Measurements from ENCODE around the gene PSMB1. TPM values are rescaled to one million over a fixed set of nuclear protein-coding genes. Genes with fewer than 3 reads are reported as not detected.

Gene PSMB1
- total RNA-seq, 1 experiment from 2014 or later, result 282 TPM

DNA sequence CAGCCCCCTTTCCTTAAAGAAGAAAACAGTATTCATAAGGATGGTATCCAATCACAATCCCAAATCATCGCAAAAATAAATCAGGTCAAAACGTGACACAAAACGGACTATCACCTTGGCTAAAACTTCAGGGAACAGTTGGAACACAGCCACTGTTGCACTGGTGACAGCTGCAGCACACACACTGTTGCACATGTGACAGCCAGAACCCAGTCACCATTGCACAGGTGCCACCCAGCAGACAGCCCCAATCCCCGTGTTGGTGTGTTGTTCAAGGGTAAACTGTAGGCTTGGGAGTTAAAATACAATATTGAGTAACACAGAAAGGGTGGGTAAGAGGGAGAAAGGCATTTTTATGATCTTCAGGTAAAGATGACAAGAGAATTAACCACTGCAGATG lies 15.8 kb downstream of the PSMB1 start:
- Histone ChIP-seq H3K36me3 (ENCODE audit: control insufficient read depth in 1 of 2, insufficient read depth in 2 of 2, low read length in 2 of 2) (peaks cover 73 to 83% of the 10 kb centered on the region in 2 experiments), H3K27me3 (ENCODE audit: insufficient read depth, low read length) (no peaks in the 10 kb centered on the region), H3K27ac (ENCODE audit: low read depth, low read length) (no peak overlapping the region), H2AFZ (ENCODE audit: low read depth, low read length, poor library complexity, severe bottlenecking) (no peak overlapping the region), H4K20me1 (ENCODE audit: insufficient read depth) (peaks cover 18% of the 10 kb centered on the region), H3K9me3 (ENCODE audit: control insufficient read depth in 1 of 2, insufficient read depth in 1 of 2, low read depth in 1 of 2, low read length in 2 of 2) (no peaks in the 10 kb centered on the region), H3K4me3 (replicated peaks in 1 of 2; ENCODE audit: low read depth in 1 of 2, low read length in 2 of 2) (no peak overlapping the region), H3K9ac (ENCODE audit: low read length) (no peak overlapping the region), H3K9me2 (ENCODE audit: insufficient read depth) (no peaks in the 10 kb centered on the region), H3K4me1 (ENCODE audit: control insufficient read depth in 1 of 2, insufficient read depth in 2 of 2, low read length in 2 of 2) (no peaks in the 10 kb centered on the region), H3K79me2 (ENCODE audit: insufficient read depth, low read length) (peaks cover 68% of the 10 kb centered on the region), H3K4me2 (ENCODE audit: low read length) (no peak overlapping the region)
- no peak for DNase-seq (ENCODE audit: low read depth, low spot score)
- ChIA-PET RAD21 (ENCODE audit: low non-redundant PET in 1 of 2, low total read pairs in 2 of 2, uncharacterized antibody in 2 of 2, unreplicated experiment in 2 of 2) (no interaction called here), POLR2A (no interaction called here), CTCF (no interaction called here)
- intact Hi-C loops (cut with micrococcal nuclease), result no loop called here
- BruUV-seq (replicated peaks), result no TSS peak
- TF ChIP-seq YY1 (IDR thresholded peaks at IDR 0.05; ENCODE audit: extremely low read depth, insufficient replicate concordance, low read depth, low read length), result no peak
- TF ChIP-seq SRF (IDR thresholded peaks at IDR 0.05; ENCODE audit: low read depth), result no peak
- TF ChIP-seq RAD21 (IDR thresholded peaks at IDR 0.05; ENCODE audit: low read depth), result no peak
- no peak for TF ChIP-seq ZNF274 (IDR thresholded peaks at IDR 0.05; ENCODE audit: low read depth, low read length)
- TF ChIP-seq, protein P1, sequence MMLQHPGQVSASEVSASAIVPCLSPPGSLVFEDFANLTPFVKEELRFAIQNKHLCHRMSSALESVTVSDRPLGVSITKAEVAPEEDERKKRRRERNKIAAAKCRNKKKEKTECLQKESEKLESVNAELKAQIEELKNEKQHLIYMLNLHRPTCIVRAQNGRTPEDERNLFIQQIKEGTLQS (IDR thresholded peaks at IDR 0.05), result no peak
- TF ChIP-seq TCF7L2 (IDR thresholded peaks at IDR 0.05; ENCODE audit: borderline replicate concordance, extremely low read depth, insufficient read depth, insufficient read length), result no peak
- no peak for TF ChIP-seq EGR1 (IDR thresholded peaks at IDR 0.05; ENCODE audit: low read depth)
- no peak for TF ChIP-seq SP1 (IDR thresholded peaks at IDR 0.05; ENCODE audit: low read depth)
- TF ChIP-seq EZH2 (IDR thresholded peaks at IDR 0.05), result no peak
- TF ChIP-seq POLR2A (IDR thresholded peaks at IDR 0.05; ENCODE audit: borderline replicate concordance, extremely low read depth, insufficient read depth, insufficient read length), result no peak
- TF ChIP-seq ELF1 (IDR thresholded peaks at IDR 0.05; ENCODE audit: borderline replicate concordance, low read depth), result no peak
- no peak for TF ChIP-seq EZH2phosphoT487 (IDR thresholded peaks at IDR 0.05; ENCODE audit: borderline replicate concordance)
- TF ChIP-seq, protein P2, sequence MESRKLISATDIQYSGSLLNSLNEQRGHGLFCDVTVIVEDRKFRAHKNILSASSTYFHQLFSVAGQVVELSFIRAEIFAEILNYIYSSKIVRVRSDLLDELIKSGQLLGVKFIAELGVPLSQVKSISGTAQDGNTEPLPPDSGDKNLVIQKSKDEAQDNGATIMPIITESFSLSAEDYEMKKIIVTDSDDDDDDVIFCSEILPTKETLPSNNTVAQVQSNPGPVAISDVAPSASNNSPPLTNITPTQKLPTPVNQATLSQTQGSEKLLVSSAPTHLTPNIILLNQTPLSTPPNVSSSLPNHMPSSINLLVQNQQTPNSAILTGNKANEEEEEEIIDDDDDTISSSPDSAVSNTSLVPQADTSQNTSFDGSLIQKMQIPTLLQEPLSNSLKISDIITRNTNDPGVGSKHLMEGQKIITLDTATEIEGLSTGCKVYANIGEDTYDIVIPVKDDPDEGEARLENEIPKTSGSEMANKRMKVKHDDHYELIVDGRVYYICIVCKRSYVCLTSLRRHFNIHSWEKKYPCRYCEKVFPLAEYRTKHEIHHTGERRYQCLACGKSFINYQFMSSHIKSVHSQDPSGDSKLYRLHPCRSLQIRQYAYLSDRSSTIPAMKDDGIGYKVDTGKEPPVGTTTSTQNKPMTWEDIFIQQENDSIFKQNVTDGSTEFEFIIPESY (IDR thresholded peaks at IDR 0.05; ENCODE audit: extremely low read depth, insufficient replicate concordance, low read length), result no peak
- TF ChIP-seq JUND (IDR thresholded peaks at IDR 0.05), result no peak
- TF ChIP-seq SIN3A (IDR thresholded peaks at IDR 0.05; ENCODE audit: low read depth), result no peak
- no peak for TF ChIP-seq ZFX (IDR thresholded peaks at IDR 0.05)
- ATAC-seq, result no peak

All from HCT116 (cell line).